Endodermal cell (in vitro differentiated cells): ENCODE data around the gene SNCAIP. TPM values are rescaled to one million over a fixed set of nuclear protein-coding genes. Genes with fewer than 3 reads are reported as not detected.

Experiments
- DNase-seq: peaks from one replicate; pipeline ENCODE4 v3.0.0-alpha.2; 2017
- H3K27ac ChIP-seq: 2 replicates; pipeline ENCODE4 v1.5.1; 2013; ENCODE audit warnings: mild to moderate bottlenecking, low read depth, low read length, moderate library complexity
- H3K27me3 ChIP-seq: 2 replicates; pipeline ENCODE4 v1.6.1; 2013; ENCODE audit warnings: mild to moderate bottlenecking, low read length, moderate library complexity; ENCODE audit not compliant: insufficient read depth, control insufficient read depth, poor library complexity, severe bottlenecking
- H3K36me3 ChIP-seq: 2 replicates; pipeline ENCODE4 v1.7.0; 2013; ENCODE audit warnings: mild to moderate bottlenecking, low read length, moderate library complexity; ENCODE audit not compliant: control insufficient read depth, insufficient read depth
- H3K4me1 ChIP-seq: one replicate; pipeline ENCODE4 v1.7.0; 2013; ENCODE audit warnings: low read length; ENCODE audit not compliant: control insufficient read depth, insufficient read depth
- H3K4me3 ChIP-seq: 2 replicates; pipeline ENCODE4 v1.5.1; 2013; ENCODE audit warnings: mild to moderate bottlenecking, low read length, moderate library complexity
- H3K9ac ChIP-seq: 2 replicates; pipeline ENCODE4 v1.6.1; 2013; ENCODE audit warnings: mild to moderate bottlenecking, low read length, moderate library complexity; ENCODE audit not compliant: poor library complexity, severe bottlenecking; ENCODE audit errors: extremely low read depth
- H3K9me3 ChIP-seq: 2 replicates; pipeline ENCODE4 v1.6.1; 2013; ENCODE audit warnings: mild to moderate bottlenecking, low read length, moderate library complexity; ENCODE audit not compliant: control insufficient read depth
- H3K27ac Mint-ChIP-seq: 2 replicates; pipeline ENCODE4 v1.8.0; 2020; ENCODE audit warnings: mixed read lengths
- H3K27me3 Mint-ChIP-seq: 2 replicates; pipeline ENCODE4 v1.8.0; 2021; ENCODE audit warnings: mild to moderate bottlenecking, mixed read lengths; ENCODE audit not compliant: insufficient read depth
- H3K36me3 Mint-ChIP-seq: 2 replicates; pipeline ENCODE4 v1.8.0; 2020; ENCODE audit warnings: low read depth, mixed read lengths
- H3K4me1 Mint-ChIP-seq: 2 replicates; pipeline ENCODE4 v1.8.0; 2020; ENCODE audit warnings: mixed read lengths
- H3K4me3 Mint-ChIP-seq: 2 replicates; pipeline ENCODE4 v1.8.0; 2020; ENCODE audit warnings: mild to moderate bottlenecking, moderate library complexity, mixed read lengths
- H3K9me3 Mint-ChIP-seq: 2 replicates; pipeline ENCODE4 v1.8.0; 2020; ENCODE audit warnings: mild to moderate bottlenecking, mixed read lengths
- CTCF ChIP-seq: fragments of 200-600 bp; sonication (generic); conservative IDR thresholded peaks from 2 replicates; pipeline ENCODE4 v1.5.0; 2021; ENCODE audit warnings: antibody characterized with exemption, mild to moderate bottlenecking
- WGBS, 2 experiments: methylation state at CpG; one replicate each; pipeline versions ENCODE4 v1.1.5 to v1.1.7; 2013; ENCODE audit warnings: missing lambda C conversion rate in 2 of 2, mixed read lengths in 1 of 2; ENCODE audit not compliant: insufficient coverage in 1 of 2, insufficient read length in 1 of 2; 5-methylcytosine and 5-hydroxymethylcytosine counted together
- total RNA-seq, 2 donors: library from RNA; stranded (reverse); fragmentation: NEBNext Ultra II Directional in 1 of 2; extraction: Animal tissue kit (Norgen Biotek cat#: 25700) in 1 of 2; gene quantifications; 2 replicates in 1 of 2; 3 replicates in 1 of 2; pipeline ENCODE4 v1.2.1, GENCODE V29; 2021

The SNCAIP gene
- total RNA-seq, 2 donors from 2014 or later = 1.4 to 2.1 TPM

- no peaks in the 10 kb centered on the region for H3K9me3 Mint-ChIP-seq
- H3K36me3 Mint-ChIP-seq = no peaks in the 10 kb centered on the region
- H3K4me3 Mint-ChIP-seq = no peak overlapping the region
- no peak for DNase-seq
- Histone ChIP-seq H3K27ac (no peak overlapping the region), H3K4me1 (no peaks in the 10 kb centered on the region), H3K9ac (no peak overlapping the region), H3K9me3 (no peaks in the 10 kb centered on the region), H3K4me3 (no peak overlapping the region), H3K36me3 (no peaks in the 10 kb centered on the region), H3K27me3 (no peaks in the 10 kb centered on the region)
- peaks cover 2% of the 10 kb centered on the region for H3K4me1 Mint-ChIP-seq
- no peaks in the 10 kb centered on the region for H3K27me3 Mint-ChIP-seq
- no peak for TF ChIP-seq CTCF
- H3K27ac Mint-ChIP-seq = no peak overlapping the region
- WGBS, 2 experiments = 92 to 94% methylated on average over 2 to 4 of the region's 4 CpGs
Measured at GRCh38 chr5:122333564-122333963, 21.5 kb downstream of the SNCAIP start.

- Histone ChIP-seq H3K4me3 (no peak overlapping the region), H3K4me1 (no peaks in the 10 kb centered on the region), H3K9me3 (no peaks in the 10 kb centered on the region), H3K36me3 (no peaks in the 10 kb centered on the region), H3K27ac (no peak overlapping the region), H3K9ac (no peak overlapping the region), H3K27me3 (no peaks in the 10 kb centered on the region)
- WGBS, 2 experiments = 87 to 92% methylated on average over 3 to 5 of the region's 5 CpGs
- no peak for DNase-seq
- no peak overlapping the region for H3K4me3 Mint-ChIP-seq
- TF ChIP-seq CTCF = no peak
- no peaks in the 10 kb centered on the region for H3K4me1 Mint-ChIP-seq
- no peaks in the 10 kb centered on the region for H3K36me3 Mint-ChIP-seq
- no peak overlapping the region for H3K27ac Mint-ChIP-seq
- no peaks in the 10 kb centered on the region for H3K9me3 Mint-ChIP-seq
- no peaks in the 10 kb centered on the region for H3K27me3 Mint-ChIP-seq
Measured at GRCh38 chr5:122339591-122339990, 27.6 kb downstream of the SNCAIP start.

- Histone ChIP-seq H3K27me3 (no peaks in the 10 kb centered on the region), H3K4me1 (no peaks in the 10 kb centered on the region), H3K36me3 (no peaks in the 10 kb centered on the region), H3K4me3 (no peak overlapping the region), H3K9me3 (no peaks in the 10 kb centered on the region), H3K27ac (no peak overlapping the region), H3K9ac (no peak overlapping the region)
- Mint-ChIP-seq H3K4me1 (no peaks in the 10 kb centered on the region), H3K27ac (no peak overlapping the region), H3K27me3 (no peaks in the 10 kb centered on the region), H3K4me3 (no peak overlapping the region), H3K9me3 (no peaks in the 10 kb centered on the region), H3K36me3 (no peaks in the 10 kb centered on the region)
- 86 to 88% methylated on average over 2 to 3 of the region's 3 CpGs for WGBS, 2 experiments
- no peak for DNase-seq
- no peak for TF ChIP-seq CTCF
Measured at GRCh38 chr5:122341087-122341486, 29.1 kb downstream of the SNCAIP start.
